ENCODE measurements around the gene SHISA9.

GRCh38 chr16:12853972-12854371 lies 47.4 kb upstream of the SHISA9 start:
- no peak for TF ChIP-seq CTCF (IDR thresholded peaks at IDR 0.05)
- no peak for TF ChIP-seq POLR2A (IDR thresholded peaks at IDR 0.05)
